SU-DHL-6 (cell line): ENCODE results near the gene ARHGAP26.

Source experiments
- CTCF ChIP-seq: fragments of 200-600 bp; sonication (generic); IDR thresholded peaks from one replicate; pipeline ENCODE4 v1.5.1; 2017; ENCODE audit warnings: antibody characterized with exemption, mild to moderate bottlenecking, low read length, moderate library complexity; ENCODE audit not compliant: insufficient read depth, poor library complexity, severe bottlenecking
- EZH2phosphoT487 ChIP-seq: fragments of 200-600 bp; sonication (generic), shearing (Covaris generic); conservative IDR thresholded peaks from 2 replicates; pipeline ENCODE4 v1.6.1; 2018; ENCODE audit warnings: mild to moderate bottlenecking, antibody characterized with exemption, low read length, moderate library complexity, mixed read lengths

GRCh38 chr5:143219696-143220095 is 449.5 kb downstream of the ARHGAP26 start:
- no peak for TF ChIP-seq CTCF
- no peak for TF ChIP-seq EZH2phosphoT487
